HG03064 (cell line): Measurements from ENCODE around the gene NIPBL.
"Not testable (repeated sequence)": the region's sequence is repeated elsewhere in the genome, so short reads cannot be mapped to it uniquely, and the experiment has no call there.

Experiments
- ATAC-seq: cut with Tn5 transposase; IDR thresholded peaks from one replicate; pipeline ENCODE4 v1.9.1; 2021; ENCODE audit warnings: low read depth; ENCODE audit not compliant: unreplicated experiment

Gene NIPBL

DNA sequence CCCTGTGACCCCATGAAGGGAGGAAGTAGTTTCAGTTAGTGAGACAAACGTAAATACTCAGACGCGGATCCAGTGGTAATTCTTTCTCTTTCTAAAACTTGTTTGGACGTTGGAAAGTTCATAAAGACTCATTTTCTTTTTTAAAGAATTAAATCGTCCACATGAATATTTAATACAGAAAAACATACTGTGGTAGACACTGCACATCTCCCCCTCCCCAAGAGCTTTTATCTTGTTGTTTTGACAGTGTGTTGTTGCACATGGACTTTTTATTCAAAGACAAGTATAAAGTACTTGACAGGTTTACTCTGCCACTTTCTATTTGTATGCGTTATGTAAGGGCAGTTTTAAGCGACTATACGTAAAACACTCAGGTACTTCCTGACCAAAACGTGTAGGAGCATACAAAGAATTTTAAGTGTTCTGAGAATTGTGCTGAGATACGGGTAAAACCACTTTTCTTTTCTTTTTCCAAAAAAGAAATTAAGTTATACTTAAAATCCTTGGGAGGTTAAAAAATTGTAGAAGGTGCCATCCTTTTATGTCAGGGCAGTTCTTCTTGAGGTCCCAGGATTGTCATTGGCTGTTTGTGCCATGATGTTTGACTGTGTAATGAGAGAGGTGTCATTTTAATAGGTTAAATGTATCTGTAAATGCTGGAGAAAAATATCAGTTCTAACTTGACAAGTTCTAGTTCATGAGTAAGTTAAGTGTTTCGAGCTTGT lies 1.3 kb downstream of the NIPBL start:
- ATAC-seq = no peak

DNA sequence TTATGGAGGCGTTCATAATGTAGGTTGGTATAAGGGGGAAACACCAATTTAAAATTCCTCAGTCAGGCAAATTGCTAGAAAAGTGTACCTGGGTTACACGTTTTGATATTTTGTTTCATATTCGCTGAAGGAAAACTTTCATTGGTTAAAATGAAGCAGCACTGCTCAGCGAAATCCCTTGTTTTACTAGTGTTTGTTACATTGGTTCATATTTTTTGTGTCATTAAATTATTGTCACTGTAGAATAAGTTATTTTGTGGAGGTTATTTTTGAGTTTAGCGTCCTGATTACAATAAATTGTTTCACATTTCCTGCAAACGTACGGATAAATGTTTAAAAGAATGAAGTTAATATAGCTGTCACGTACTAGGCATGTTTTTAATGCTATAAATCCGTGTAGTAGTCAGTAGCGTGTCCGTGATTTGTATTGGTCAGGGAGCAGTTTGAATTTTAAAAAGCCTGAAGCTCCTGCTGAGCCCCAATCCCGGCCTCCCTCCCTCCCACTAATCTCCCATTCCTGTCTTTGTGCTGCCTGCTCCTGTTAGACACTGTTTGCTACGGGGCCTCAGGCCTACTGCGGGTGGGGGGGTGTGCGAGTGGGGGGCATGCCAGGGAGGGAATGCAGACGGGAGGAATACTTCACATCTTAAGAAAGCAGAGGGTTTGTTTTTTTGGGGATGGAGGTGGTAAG lies 2.0 kb downstream of the NIPBL start:
- no peak for ATAC-seq

DNA sequence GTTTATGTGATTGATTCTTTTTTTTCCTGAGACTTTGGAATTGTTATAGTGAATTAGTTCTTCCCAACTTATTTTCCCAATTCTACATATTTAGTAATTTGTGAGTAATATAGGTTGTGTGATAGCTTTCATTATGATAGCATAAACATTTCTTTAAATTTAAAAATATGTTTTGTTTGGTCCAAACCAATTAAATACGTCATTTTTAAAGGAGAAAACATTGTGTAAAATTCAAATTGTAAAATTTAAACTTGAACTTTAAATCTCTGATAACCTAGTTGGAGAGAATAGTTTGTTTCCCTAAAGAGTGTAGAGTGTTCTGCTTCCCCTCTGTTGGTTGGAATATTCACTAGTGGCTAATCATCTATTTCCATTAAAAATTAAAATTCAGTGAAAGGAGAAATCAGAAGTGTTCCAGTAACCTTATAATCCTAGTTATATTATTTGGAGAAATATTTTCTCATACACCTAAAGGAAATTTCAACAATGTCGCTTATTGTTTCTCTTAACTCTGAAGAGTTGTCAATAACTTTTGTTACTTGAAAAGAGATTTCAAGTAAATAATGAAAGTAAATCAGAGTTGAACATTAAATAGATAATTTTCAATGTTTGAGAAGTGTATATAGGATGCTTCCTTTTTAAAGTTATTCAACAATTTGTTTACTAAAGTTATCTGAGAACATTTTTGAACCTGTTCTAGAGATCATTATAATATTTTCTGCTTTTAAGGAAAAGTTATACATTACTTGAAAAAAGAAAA lies 2.9 kb downstream of the NIPBL start:
- no peak for ATAC-seq

DNA sequence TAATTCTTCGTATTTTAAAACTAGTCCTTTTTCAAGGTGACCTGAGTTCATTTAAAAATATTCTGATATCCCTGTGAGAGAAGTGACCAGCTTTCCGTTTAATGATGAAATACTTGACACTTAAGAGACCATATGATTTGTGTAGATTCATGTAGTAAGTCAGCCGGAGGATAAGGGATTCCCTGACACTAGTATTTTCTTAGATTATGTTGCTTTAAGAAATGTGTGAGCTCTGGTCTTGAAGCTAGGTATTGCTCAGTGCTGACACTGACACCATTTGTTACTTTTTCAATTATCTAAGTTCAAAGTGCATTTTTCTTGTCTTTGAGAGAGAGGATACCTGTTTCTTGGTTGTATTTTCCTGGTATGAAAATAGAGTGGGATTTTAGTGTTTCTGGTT lies 4.2 kb downstream of the NIPBL start:
- no peak for ATAC-seq

DNA sequence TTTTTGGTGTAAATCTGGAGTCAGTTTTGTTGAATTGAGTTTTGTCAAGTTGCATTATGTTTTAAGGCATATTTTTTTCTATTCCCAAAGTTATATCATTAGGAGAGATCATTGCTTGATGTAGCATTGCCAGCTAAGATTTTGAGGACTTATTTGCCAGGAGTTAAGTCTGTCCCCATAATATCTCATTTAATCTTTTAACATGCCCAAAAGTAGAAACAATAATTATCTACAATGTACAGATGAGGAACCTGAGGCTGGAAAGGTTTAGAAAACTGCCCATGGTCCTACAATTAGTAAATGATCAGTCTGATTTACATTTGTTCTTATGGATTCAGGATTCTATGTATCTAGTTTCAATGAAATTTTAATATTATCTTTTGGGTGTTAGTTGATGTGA lies 4.7 kb downstream of the NIPBL start:
- ATAC-seq = no peak

DNA sequence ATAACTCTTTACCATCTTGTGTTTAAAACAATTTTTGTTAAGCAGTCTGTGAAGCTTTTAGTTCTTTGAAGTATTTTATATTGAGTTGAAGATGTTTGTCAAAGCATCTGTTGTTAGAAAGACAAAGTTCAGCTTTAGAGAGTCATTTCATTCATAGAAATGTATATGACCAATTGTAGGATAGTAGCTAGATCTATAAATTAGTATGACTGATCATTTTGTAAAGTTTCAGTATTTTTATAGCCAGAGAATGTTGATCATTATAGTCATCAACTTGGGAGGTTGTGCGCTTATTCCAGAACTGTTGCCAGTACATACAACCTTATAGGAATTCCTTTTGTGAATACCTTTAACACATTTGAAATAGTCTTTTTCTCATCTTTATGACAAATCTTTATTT lies 5.2 kb downstream of the NIPBL start:
- no peak for ATAC-seq

DNA sequence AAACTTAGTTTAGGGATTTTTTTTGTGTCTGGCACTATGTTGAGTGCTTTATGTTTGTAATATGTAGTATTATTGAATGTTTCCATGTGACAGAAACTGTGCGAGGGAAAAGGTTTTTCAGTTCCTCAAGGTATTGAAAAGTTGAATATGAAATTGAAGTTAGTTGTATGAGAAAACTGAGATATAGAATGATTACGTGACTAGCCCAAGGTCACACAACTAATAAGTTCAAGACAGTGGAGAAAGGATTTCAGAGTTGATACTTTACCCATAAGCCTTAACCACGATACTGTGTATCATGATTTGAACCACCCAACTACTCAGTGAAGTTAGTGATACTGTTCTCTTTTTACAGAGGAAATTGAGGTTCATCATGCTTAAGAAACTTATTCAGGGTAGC lies 5.7 kb downstream of the NIPBL start:
- ATAC-seq = no peak

DNA sequence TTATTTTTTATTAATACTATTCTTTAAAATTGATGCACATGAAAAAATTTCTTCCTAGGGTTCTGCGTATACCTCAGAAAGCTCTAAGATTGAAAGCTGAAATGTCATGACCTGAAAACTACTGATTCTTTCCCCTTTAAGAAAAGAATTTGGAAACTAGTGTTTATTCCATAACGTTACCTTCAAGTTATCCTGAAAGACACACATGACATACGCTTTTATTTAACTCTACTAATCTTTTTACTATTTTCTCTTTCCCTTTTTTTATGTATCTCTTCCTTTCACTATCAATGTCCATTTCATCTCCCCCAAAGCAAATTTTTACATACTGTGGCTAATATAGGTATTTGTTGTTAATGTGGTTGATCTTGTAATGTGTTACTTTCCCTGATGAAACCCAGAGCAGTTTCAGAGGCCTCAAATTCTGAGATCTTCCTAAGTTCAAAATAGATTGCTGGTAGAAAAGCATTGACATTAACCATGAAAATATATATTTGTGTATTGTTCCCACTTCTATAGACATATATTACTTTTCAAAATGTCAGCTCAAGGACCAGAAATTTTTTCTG lies 7.4 kb downstream of the NIPBL start:
- no peak for ATAC-seq

DNA sequence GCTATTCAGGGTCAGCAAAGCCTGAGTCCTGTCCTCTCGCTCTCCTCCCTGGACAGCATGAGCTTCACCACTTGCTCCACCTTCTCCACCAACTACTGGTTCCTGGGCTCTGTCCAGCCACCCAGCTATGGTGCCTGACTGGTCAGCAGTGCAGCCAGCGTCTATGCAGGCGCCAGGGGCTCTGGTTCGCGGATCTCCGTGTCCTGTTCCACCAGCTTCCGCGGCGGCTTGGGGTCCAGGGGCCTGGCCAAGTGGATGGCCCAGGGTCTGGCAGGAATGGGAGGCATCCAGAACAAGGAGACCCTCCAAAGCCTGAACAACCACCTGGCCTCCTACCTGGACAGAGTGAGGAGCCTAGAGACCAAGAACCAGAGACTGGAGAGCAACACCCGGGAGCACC lies 8.6 kb downstream of the NIPBL start:
- ATAC-seq = no peak

DNA sequence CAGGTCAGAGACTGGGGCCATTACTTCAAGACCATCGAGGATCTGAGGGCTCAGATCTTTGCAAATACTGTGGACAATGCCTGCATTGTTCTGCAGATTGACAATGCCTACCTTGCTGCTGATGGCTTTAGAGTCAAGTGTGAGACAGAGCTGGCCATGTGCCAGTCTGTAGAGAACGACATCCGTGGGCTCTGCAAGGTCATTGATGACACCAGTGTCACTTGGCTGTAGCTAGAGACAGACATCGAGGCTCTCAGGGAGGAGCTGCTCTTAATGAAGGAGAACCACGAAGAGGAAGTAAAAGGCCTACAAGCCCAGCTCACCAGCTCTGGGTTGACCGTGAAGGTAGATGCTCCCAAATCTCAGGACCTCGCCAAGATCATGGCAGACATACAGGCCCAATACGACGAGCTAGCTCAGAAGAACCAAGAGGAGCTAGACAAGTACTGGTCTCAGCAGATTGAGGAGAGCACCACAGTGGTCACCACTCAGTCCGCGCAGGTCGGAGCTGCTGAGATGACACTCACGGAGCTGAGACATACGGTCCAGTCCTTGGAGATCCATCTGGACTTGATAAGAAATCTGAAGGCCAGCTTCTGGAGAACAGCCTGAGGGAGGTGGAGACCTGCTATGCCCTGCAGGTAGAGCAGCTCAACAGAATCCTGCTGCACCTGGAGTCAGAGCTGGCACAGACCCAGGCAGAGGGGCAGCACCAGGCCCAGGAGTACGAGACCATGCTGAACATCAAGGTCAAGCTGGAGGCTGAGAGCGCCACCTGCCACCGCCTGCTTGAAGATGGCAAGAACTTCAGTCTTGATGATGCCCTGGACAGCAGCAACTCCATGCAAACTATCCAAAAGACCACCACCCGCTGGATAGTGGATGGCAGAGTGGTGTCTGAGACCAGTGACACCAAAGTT lies 9.3 kb downstream of the NIPBL start:
- no peak for ATAC-seq

DNA sequence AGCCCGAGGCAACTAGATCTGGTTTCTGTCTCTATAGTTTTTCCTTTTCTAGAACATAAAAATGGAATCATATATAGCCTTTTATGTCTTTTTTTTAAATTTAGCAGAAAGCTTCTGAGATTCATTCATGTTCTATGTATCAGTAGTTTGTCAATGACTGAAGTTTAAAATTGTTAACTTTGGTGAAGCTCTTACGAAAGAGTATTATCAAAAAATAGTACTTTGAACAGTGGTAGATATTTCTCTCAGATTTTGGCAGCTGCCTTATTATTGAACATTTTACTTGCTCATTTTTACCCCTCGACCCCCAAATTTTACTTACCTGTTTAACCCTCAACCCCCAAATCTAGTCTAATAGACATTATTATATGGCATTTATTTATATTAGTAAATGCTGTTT lies 10.2 kb downstream of the NIPBL start:
- no peak for ATAC-seq

DNA sequence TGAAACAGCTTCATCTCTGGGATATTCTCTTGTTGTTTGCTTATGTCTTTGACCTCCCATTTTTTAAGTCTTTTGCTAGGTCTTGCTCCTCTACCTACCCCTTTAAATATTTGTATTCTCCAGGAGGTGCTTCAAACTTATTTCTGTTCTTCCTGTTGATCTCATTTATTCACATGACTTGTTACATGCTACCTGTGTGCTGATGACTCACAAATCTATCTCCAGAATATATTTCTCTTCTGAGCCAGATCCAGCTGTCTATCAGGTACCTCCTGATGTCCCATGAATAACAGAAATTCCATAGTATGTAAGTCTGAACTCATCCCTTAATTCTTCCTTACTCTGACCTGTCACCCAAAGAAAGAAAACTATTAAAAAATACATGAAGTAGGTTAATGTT lies 11.0 kb downstream of the NIPBL start:
- ATAC-seq = no peak

DNA sequence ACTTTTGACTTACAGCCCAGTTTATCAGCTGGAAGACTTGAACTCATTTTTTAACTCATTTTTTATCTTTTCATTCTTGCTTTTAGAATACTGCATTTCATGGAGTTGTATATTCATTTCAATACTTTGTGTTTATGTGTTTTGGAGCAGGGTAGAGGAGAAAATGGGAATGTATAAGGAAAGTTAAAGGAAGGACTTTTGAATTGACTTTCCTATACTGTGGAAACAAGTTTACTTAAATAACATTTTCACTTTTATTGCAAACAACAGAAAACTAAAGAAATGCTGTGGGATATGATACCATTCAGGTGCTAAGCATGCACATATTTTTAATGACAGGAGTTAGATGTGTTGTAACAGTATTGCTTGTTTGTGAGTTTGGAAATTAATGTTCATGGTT lies 11.7 kb downstream of the NIPBL start:
- ATAC-seq = no peak

DNA sequence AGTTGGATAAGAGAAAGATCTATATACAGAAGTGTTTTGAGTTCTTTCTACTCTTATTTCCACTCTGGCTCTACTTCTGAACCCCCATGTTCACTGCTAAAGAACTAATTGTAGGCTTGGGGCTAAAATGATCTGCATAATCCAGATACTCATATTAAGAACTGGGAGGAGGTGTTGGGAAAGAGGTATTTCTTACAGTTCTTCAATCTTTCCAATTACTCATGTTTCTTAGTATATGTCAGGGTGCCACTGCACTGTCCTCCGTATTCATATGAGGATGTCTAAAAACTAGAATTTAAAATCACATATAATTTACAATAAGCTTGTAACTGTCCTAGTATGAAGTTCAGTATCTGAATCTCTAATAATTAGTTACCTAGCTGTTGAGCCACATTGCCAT lies 12.7 kb downstream of the NIPBL start:
- ATAC-seq = no peak

DNA sequence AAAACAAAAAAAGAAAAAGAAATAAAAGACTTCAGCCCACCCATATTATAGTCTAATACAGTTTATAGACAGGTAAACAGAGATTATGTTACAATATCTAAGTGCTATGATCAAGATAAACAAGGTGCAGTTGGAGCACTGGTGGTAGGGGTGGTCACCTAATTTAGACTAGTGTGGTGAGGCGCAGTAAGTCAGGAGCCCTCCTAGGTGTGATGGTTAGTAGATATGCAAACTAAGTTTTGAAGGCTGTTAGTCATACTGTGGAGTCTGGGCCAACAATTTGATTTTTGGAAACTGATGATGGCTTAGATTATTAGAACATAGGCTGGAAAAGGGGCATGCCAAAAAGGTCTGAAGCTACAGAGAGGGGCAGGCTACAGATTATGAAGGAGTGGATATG lies 14.7 kb downstream of the NIPBL start:
- ATAC-seq = no peak

DNA sequence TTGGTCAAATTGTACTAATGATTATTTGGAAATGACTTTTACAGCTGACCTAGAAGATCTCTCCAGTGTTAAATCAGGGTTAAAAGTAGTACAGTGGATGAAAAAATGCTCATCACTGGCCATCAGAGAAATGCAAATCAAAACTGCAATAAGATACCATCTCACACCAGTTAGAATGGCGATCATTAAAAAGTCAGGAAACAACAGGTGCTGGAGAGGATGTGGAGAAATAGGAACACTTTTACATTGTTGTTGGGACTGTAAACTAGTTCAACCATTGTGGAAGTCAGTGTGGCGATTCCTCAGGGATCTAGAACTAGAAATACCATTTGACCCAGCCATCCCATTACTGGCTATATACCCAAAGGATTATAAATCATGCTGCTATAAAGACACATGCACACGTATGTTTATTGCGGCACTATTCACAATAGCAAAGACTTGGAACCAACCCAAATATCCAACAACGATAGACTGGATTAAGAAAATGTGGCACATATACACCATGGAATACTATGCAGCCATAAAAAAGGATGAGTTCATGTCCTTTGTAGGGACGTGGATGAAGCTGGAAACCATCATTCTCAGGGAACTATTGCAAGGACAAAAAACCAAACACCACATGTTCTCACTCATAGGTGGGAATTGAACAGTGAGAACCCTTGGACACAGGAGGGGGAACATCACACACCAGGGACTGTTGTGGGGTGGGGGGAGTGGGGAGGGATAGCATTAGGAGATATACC lies 15.7 kb downstream of the NIPBL start:
- ATAC-seq = not testable (repeated sequence)

DNA sequence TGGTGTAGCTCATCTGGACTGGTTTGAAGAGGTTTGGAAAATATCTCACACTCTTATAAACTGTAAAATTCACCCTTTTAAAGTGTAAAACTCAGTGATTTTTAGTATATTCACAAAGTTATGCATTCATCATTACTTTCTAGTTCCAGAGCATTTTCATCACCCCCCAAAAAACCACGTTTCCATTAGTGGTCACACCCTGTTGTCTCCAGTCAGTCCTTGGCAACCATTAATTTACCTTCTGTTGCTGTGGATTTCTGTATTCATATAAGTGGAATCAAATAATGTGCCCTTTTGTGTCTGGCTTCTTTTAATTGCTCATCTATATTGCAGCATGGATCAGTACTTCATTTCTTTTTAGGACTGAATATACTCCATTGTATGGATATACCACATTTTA lies 18.4 kb downstream of the NIPBL start:
- ATAC-seq = no peak

DNA sequence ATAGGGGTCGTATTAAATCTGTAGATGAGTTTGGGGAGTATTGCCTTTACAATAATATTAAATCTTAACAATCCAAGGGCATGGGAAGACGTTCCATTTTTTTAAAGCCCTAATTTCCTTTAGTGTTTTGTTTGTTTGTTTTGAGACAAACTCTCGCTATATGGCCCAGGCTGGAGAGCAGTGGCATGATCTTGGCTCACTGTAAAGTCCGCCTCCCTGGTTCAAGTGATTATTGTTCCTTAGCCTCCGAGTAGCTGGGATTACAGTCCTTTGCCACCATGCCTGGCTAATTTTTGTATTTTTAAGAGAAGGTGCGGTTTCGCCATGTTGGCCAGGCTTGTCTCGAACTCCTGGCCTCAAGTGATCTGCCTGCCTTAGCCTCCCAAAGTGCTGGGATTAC lies 19.9 kb downstream of the NIPBL start:
- ATAC-seq = no peak

DNA sequence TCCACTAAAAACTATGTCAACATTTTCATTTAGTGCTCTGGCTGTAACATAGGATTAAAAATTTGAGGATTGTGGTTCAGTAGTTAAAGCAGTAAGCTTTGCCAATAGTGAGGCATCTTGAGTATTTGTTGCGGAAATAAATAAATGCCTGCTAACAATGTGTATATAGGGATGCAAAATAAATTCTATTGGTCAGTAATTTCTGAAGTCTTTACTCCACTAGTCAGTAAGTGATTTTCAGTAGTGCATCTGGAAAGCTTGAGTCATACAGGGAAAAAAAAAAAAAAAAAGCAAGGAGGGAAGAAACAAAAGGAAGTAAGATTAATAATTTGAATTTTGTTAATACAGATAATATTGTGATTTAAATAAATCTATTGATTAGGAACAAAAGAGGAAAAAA lies 21.0 kb downstream of the NIPBL start:
- no peak for ATAC-seq

DNA sequence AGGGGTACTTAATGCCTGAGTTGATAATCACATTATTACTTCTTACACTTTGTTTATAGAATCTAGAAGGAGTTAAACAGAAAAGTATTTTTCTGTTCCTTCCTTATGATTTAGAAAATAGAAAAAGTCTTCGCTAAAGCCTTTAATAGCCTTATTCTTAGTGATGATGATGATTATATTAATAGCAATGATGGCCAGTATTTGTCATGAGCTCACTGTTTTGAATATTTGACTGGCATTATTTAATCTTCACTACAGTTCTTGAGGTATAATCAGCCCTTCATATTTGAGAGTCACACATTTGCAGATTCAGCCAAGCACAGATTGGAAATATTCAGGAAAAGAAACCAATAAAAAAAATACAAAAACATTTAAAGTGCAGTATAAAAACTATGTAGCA lies 23.3 kb downstream of the NIPBL start:
- no peak for ATAC-seq
